Measurements from ENCODE around the gene PCBP3.
"Not testable (repeated sequence)": the region's sequence is repeated elsewhere in the genome, so short reads cannot be mapped to it uniquely, and the experiment has no call there.

The PCBP3 gene

GRCh38 chr21:45698493-45699184 lies 55.1 kb downstream of the PCBP3 start:
- DNase-seq = peak; percentile 52

GRCh38 chr21:45699251-45699942 lies 55.9 kb downstream of the PCBP3 start:
- DNase-seq = no peak

- no peak for DNase-seq
Observed at GRCh38 chr21:45699966-45700365, 56.4 kb downstream of the PCBP3 start.

- no peak for DNase-seq
Observed at GRCh38 chr21:45700461-45700860, 56.9 kb downstream of the PCBP3 start.

GRCh38 chr21:45704311-45705108 lies 61.0 kb downstream of the PCBP3 start:
- no peak for DNase-seq

- peak; percentile 17 for DNase-seq
Observed at GRCh38 chr21:45706299-45706698, 62.8 kb downstream of the PCBP3 start.

GRCh38 chr21:45709173-45709572 lies 65.6 kb downstream of the PCBP3 start:
- no peak for DNase-seq

GRCh38 chr21:45709696-45710268 lies 66.3 kb downstream of the PCBP3 start:
- no peak for DNase-seq

GRCh38 chr21:45710306-45710705 lies 66.8 kb downstream of the PCBP3 start:
- DNase-seq = not testable (repeated sequence)

- no peak for DNase-seq
Observed at GRCh38 chr21:45713613-45714012, 70.1 kb downstream of the PCBP3 start.

- no peak for DNase-seq
Observed at GRCh38 chr21:45715441-45715840, 71.9 kb downstream of the PCBP3 start.

GRCh38 chr21:45718413-45718812 lies 74.9 kb downstream of the PCBP3 start:
- DNase-seq = no peak

- no peak for DNase-seq
Observed at GRCh38 chr21:45719177-45719802, 75.8 kb downstream of the PCBP3 start.

- DNase-seq = not testable (repeated sequence)
Observed at GRCh38 chr21:45720204-45720603, 76.7 kb downstream of the PCBP3 start.

GRCh38 chr21:45721671-45722070 lies 78.1 kb downstream of the PCBP3 start:
- DNase-seq = no peak

- no peak for DNase-seq
Observed at GRCh38 chr21:45723049-45723958, 79.8 kb downstream of the PCBP3 start.

GRCh38 chr21:45724345-45724961 lies 80.9 kb downstream of the PCBP3 start:
- peak; percentile 19 for DNase-seq

GRCh38 chr21:45724994-45725843 lies 81.7 kb downstream of the PCBP3 start:
- no peak for DNase-seq

GRCh38 chr21:45725844-45726200 lies 82.3 kb downstream of the PCBP3 start:
- DNase-seq = no peak

- no peak for DNase-seq
Observed at GRCh38 chr21:45726438-45726837, 82.9 kb downstream of the PCBP3 start.

Data from eye (tissue), 1 donor.